SK-N-SH (cell line): Measurements from ENCODE around the gene SLC22A17. TPM values are rescaled to one million over a fixed set of nuclear protein-coding genes. Genes with fewer than 3 reads are reported as not detected.

ENCODE experiments used
- CTCF ChIA-PET: fragments of 300-600, 350-600 bp; formaldehyde crosslinking; extraction: SDS; loops from one replicate; lab custom pipeline; 2021; lab: Yijun Ruan, JAX
- POLR2A ChIA-PET: fragments of 350-600 bp; sonication (Branson Sonifier 250); formaldehyde crosslinking; extraction: SDS; loops from one replicate; lab custom pipeline; 2020; ENCODE audit warnings: antibody characterized with exemption, inconsistent platforms; lab: Yijun Ruan, JAX
- DNase-seq: peaks from one replicate; pipeline ENCODE4 v3.0.0; 2012
- H2AFZ ChIP-seq: fragments of 200-600 bp; sonication (generic); 2 replicates; pipeline ENCODE4 v1.8.1; 2016; ENCODE audit warnings: antibody characterized with exemption, mild to moderate bottlenecking, low read depth
- H3F3A ChIP-seq: fragments of 200-600 bp; sonication (generic); replicated peaks from 2 replicates; pipeline ENCODE3; 2016; ENCODE audit warnings: antibody characterized with exemption, mild to moderate bottlenecking; ENCODE audit not compliant: insufficient read depth
- H3K27ac ChIP-seq, 2 experiments: fragments of 200-500 bp in 1 of 2; fragments of 200-600 bp in 1 of 2; sonication (Bioruptor generic) in 1 of 2; sonication (generic), shearing (Covaris generic) in 1 of 2; 2 replicates each; pipeline versions ENCODE4 v1.5.1 to v1.6.1; 2014 to 2016; ENCODE audit warnings: low read depth in 2 of 2, inconsistent platforms in 1 of 2, low read length in 1 of 2, mild to moderate bottlenecking in 1 of 2, mixed read lengths in 1 of 2
- H3K27me3 ChIP-seq: fragments of 200-600 bp; sonication (generic), shearing (Covaris generic); 2 replicates; pipeline ENCODE4 v1.6.1; 2016; ENCODE audit warnings: mixed run types; ENCODE audit not compliant: insufficient read depth
- H3K36me3 ChIP-seq, 2 experiments: fragments of 200-500 bp in 1 of 2; fragments of 200-600 bp in 1 of 2; sonication (Bioruptor generic) in 1 of 2; sonication (generic) in 1 of 2; replicated peaks in 1 of 2; 2 replicates each; pipeline versions ENCODE3 to v1.5.1; 2014 to 2016; ENCODE audit warnings: low read length in 1 of 2, mild to moderate bottlenecking in 1 of 2; ENCODE audit not compliant: insufficient read depth in 2 of 2, control insufficient read depth in 1 of 2
- H3K4me1 ChIP-seq, 2 experiments: fragments of 200-500 bp in 1 of 2; fragments of 200-600 bp in 1 of 2; sonication (Bioruptor generic) in 1 of 2; sonication (generic), shearing (Covaris generic) in 1 of 2; 2 replicates each; pipeline versions ENCODE4 v1.5.1 to v1.6.1; 2014 to 2016; ENCODE audit warnings: low read depth in 1 of 2, low read length in 1 of 2, mixed run types in 1 of 2; ENCODE audit not compliant: insufficient read depth in 2 of 2, control insufficient read depth in 1 of 2
- H3K4me2 ChIP-seq: fragments of 200-600 bp; sonication (generic), shearing (Covaris generic); 2 replicates; pipeline ENCODE4 v1.6.1; 2017; ENCODE audit warnings: mixed run types
- H3K4me3 ChIP-seq, 2 experiments: fragments of 200-500 bp in 1 of 2; fragments of 200-600 bp in 1 of 2; sonication (Bioruptor generic) in 1 of 2; sonication (generic), shearing (Covaris generic) in 1 of 2; 2 replicates each; pipeline versions ENCODE4 v1.5.1 to v1.8.1; 2014 to 2016; ENCODE audit warnings: low read depth in 2 of 2, inconsistent platforms in 1 of 2, low read length in 1 of 2, mild to moderate bottlenecking in 1 of 2, mixed read lengths in 1 of 2, moderate library complexity in 1 of 2
- H3K79me2 ChIP-seq: fragments of 200-600 bp; sonication (generic); 2 replicates; pipeline ENCODE4 v1.8.1; 2017; ENCODE audit warnings: mild to moderate bottlenecking; ENCODE audit not compliant: insufficient read depth
- H3K9ac ChIP-seq: fragments of 200-600 bp; sonication (generic); 2 replicates; pipeline ENCODE4 v1.6.1; 2017; ENCODE audit warnings: mixed run types
- H3K9me2 ChIP-seq: fragments of 200-600 bp; sonication (generic); 2 replicates; pipeline ENCODE4 v1.6.1; 2017; ENCODE audit warnings: mixed run types
- H3K9me3 ChIP-seq: fragments of 200-600 bp; sonication (generic); 2 replicates; pipeline ENCODE4 v1.6.1; 2017; ENCODE audit warnings: mixed run types, mild to moderate bottlenecking, moderate library complexity
- H4K20me1 ChIP-seq: fragments of 200-600 bp; sonication (generic); 2 replicates; pipeline ENCODE4 v1.6.1; 2017; ENCODE audit warnings: mild to moderate bottlenecking, mixed run types; ENCODE audit not compliant: insufficient read depth
- CHD2 ChIP-seq: fragments of 150-350 bp; IDR thresholded peaks from 2 replicates; pipeline ENCODE4 v1.6.1; 2018; ENCODE audit warnings: low read length; ENCODE audit not compliant: partially characterized antibody
- EZH2phosphoT487 ChIP-seq: fragments of 200-600 bp; sonication (generic); IDR thresholded peaks from 2 replicates; pipeline ENCODE4 v1.6.1; 2017; ENCODE audit warnings: low read depth, mixed run types, mild to moderate bottlenecking, antibody characterized with exemption, moderate library complexity, borderline replicate concordance
- GABPA ChIP-seq: IDR thresholded peaks from 2 replicates; pipeline ENCODE4 v1.4.0; 2012; ENCODE audit warnings: low read depth, mild to moderate bottlenecking
- GATA2 ChIP-seq: sonication (generic); formaldehyde crosslinking; IDR thresholded peaks from 2 replicates; pipeline ENCODE4 v1.5.0; 2020; ENCODE audit warnings: mild to moderate bottlenecking, missing genetic modification reagents
- RAD21 ChIP-seq: IDR thresholded peaks from 2 replicates; pipeline ENCODE4 v1.6.1; 2012; ENCODE audit warnings: mild to moderate bottlenecking, low read length
- SMC3 ChIP-seq: IDR thresholded peaks from 2 replicates; pipeline ENCODE4 v1.6.1; 2012; ENCODE audit warnings: low read depth, low read length, improper control_type of control experiment
- WGBS: methylation state at CpG from one replicate; pipeline ENCODE4 v1.1.6; 2017; ENCODE audit warnings: low lambda C conversion rate; 5-methylcytosine and 5-hydroxymethylcytosine counted together
- polyA plus RNA-seq, 3 experiments: library from polyadenylated mRNA; depleted of rRNA; stranded (reverse); fragments of >200 nt; gene quantifications; 2 replicates each; pipeline ENCODE4 v1.2.3, GENCODE V29; 2012
- TF ChIP-seq, protein P1 (sequence below): fragments of 150-350 bp; IDR thresholded peaks from 2 replicates; pipeline ENCODE4 v1.6.1; 2016; ENCODE audit warnings: mild to moderate bottlenecking, low read depth, low read length
- TF ChIP-seq, protein P2 (sequence below): IDR thresholded peaks from 2 replicates; pipeline ENCODE4 v1.4.0; 2012; ENCODE audit warnings: low read depth, borderline replicate concordance
- TF ChIP-seq, protein P3 (sequence below): fragments of 200-600 bp; sonication (generic); IDR thresholded peaks from 2 replicates; pipeline ENCODE4 v1.6.1; 2017; ENCODE audit warnings: antibody characterized with exemption, mild to moderate bottlenecking, moderate library complexity

The SLC22A17 gene
- polyA plus RNA-seq, 1 of the 3 experiments (the other 2 are of a cell fraction), result 27.2 TPM

DNA sequence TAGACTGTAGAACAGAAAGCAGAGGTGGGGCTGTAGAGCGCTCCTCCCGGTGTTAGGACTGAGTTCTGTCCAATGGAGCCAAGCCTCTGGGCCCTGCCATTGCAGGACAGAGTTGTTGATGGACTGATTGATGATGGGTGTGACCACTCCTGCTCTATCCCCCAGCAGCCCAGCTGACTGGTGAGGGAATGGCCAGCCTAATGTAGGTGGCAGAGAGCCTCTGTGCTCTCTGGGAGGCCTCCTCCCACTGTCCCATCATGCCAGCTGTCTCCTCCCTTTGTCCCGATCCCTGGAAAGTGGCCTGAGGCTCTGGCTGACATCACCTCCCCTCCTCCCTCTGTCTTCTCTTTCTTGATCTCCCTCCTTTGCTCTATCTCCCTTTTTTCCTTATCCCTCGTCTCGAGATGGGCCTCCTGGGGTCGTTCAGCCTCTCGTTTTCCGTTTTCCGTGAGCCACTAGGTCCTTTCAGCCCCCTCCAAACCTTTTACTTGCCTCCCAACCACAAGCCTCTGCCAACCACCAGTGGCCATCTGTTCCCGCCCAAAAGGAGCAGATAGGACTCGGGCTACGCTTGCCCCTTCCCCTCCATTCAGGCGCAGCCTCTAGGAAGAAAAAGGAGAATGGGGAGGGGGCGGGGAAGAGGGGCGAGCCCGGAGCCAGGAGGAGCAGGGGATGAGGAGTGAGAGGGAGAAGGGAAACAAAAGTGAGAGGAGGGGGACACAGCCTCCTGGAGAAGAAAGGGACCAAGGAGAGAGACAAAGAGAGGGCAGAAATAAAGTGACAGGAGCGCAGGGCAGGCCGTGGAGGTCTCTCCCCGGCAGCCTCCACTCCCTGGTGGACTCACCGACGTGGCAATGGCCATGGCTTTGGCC lies 11.7 kb upstream of the SLC22A17 start:
- Histone ChIP-seq H3K9ac (peak overlapping the region; percentile 66), H3K27me3 (no peaks in the 10 kb centered on the region), H3K4me1 (peaks cover 0 to 16% of the 10 kb centered on the region in 2 experiments; a peak in 2 of 4 replicates), H3K36me3 (no peaks in the 10 kb centered on the region), H3K4me2 (peak overlapping the region; percentile 68), H2AFZ (peak overlapping the region; percentile 78; the same call in 1 of the 2 replicates), H3K4me3 (peak overlapping the region; percentile 43 to 57), H3K27ac (peak overlapping the region in 1 of 2 experiments; percentile 92; a peak in 2 of 4 replicates), H3K9me2 (no peaks in the 10 kb centered on the region), H3K79me2 (peaks cover 6% of the 10 kb centered on the region; the same call in 1 of the 2 replicates), H3K9me3 (no peaks in the 10 kb centered on the region), H4K20me1 (no peaks in the 10 kb centered on the region), H3F3A (no peaks in the 10 kb centered on the region)
- POLR2A ChIA-PET, result interaction anchor here (0.9 to 5.6 kb wide), 6 partner anchors 11 to 90 kb away, joined by 3 to 45 read pairs (median 10); partner anchors contain the start of genes PABPN1 and SLC22A17
- CTCF ChIA-PET, result interaction anchor here (0.8 to 3.7 kb wide), 4 partner anchors 11 to 57 kb away, joined by 3 to 13 read pairs (median 6); partner anchors contain the start of genes BCL2L2 and SLC22A17
- peak; percentile 81 for DNase-seq
- no peak for TF ChIP-seq EZH2phosphoT487
- TF ChIP-seq, protein P1, sequence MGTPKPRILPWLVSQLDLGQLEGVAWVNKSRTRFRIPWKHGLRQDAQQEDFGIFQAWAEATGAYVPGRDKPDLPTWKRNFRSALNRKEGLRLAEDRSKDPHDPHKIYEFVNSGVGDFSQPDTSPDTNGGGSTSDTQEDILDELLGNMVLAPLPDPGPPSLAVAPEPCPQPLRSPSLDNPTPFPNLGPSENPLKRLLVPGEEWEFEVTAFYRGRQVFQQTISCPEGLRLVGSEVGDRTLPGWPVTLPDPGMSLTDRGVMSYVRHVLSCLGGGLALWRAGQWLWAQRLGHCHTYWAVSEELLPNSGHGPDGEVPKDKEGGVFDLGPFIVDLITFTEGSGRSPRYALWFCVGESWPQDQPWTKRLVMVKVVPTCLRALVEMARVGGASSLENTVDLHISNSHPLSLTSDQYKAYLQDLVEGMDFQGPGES, result no peak
- TF ChIP-seq, protein P2, sequence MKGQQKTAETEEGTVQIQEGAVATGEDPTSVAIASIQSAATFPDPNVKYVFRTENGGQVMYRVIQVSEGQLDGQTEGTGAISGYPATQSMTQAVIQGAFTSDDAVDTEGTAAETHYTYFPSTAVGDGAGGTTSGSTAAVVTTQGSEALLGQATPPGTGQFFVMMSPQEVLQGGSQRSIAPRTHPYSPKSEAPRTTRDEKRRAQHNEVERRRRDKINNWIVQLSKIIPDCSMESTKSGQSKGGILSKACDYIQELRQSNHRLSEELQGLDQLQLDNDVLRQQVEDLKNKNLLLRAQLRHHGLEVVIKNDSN, result no peak
- TF ChIP-seq CHD2, result no peak
- peak; percentile 19; the same call in 1 of the 2 replicates for TF ChIP-seq GATA2 (CRISPR knock-in tag)
- WGBS, result 19% methylated on average over 21 of the region's 21 CpGs

DNA sequence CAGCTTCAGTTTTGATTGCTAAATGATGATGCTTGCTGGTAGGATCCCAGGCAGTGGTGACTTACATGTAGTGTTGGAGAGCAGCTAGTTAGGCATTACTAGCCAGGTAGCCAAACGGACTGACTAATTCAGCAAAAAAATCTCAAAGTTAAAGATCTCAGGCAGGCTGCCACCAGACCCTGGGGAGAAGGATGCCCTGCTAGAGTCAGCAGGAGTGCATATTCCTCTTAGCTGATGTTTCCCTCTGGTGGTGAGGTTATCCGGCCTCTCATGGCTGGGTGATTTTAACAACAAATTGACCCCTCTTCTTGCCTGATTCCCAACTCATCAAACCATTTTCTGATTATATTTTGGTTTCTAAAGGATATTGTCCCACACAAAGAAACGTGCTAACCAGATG lies 9.5 kb upstream of the SLC22A17 start:
- 85% methylated on average over 3 of the region's 3 CpGs for WGBS
- H3K27me3 ChIP-seq, result no peaks in the 10 kb centered on the region
- POLR2A ChIA-PET, result interaction anchor here (0.7 to 1.1 kb wide), 2 partner anchors 10 to 33 kb away, joined by 3 to 8 read pairs; partner anchors contain the start of gene SLC22A17

More for the DNA sequence above, 9.5 kb upstream of the SLC22A17 start:
- Histone ChIP-seq H3K9me3 (no peaks in the 10 kb centered on the region), H3K9me2 (no peaks in the 10 kb centered on the region), H3K79me2 (peaks cover 6% of the 10 kb centered on the region; the same call in 1 of the 2 replicates), H3K36me3 (no peaks in the 10 kb centered on the region), H3K9ac (no peak overlapping the region), H2AFZ (no peak overlapping the region), H4K20me1 (no peaks in the 10 kb centered on the region), H3K4me3 (no peak overlapping the region; a peak in 1 of 4 replicates), H3K4me1 (peaks cover 0 to 15% of the 10 kb centered on the region in 2 experiments; a peak in 2 of 4 replicates), H3K4me2 (no peak overlapping the region), H3F3A (no peaks in the 10 kb centered on the region), H3K27ac (no peak overlapping the region)
- CTCF ChIA-PET, result interaction anchor here (0.7 to 6.4 kb wide), 8 partner anchors 8 to 67 kb away, joined by 3 to 42 read pairs (median 4); partner anchors contain the start of gene SLC22A17
- DNase-seq, result no peak
- TF ChIP-seq SMC3 (peak; percentile 23; the same call in 1 of the 2 replicates), RAD21 (peak; percentile 48), GABPA (no peak)
- TF ChIP-seq, protein P3, sequence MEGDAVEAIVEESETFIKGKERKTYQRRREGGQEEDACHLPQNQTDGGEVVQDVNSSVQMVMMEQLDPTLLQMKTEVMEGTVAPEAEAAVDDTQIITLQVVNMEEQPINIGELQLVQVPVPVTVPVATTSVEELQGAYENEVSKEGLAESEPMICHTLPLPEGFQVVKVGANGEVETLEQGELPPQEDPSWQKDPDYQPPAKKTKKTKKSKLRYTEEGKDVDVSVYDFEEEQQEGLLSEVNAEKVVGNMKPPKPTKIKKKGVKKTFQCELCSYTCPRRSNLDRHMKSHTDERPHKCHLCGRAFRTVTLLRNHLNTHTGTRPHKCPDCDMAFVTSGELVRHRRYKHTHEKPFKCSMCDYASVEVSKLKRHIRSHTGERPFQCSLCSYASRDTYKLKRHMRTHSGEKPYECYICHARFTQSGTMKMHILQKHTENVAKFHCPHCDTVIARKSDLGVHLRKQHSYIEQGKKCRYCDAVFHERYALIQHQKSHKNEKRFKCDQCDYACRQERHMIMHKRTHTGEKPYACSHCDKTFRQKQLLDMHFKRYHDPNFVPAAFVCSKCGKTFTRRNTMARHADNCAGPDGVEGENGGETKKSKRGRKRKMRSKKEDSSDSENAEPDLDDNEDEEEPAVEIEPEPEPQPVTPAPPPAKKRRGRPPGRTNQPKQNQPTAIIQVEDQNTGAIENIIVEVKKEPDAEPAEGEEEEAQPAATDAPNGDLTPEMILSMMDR, result peak; percentile 41
- TF ChIP-seq, all 33 proteins: peak for 3
